Fibroblast of lung (primary cell): Measurements from ENCODE around the gene OCA2. TPM values are rescaled to one million over a fixed set of nuclear protein-coding genes. Genes with fewer than 3 reads are reported as not detected.

Experiments
- DNase-seq, 2 donors: peaks; one replicate each; pipeline versions ENCODE4 v3.0.0 to v3.0.0-alpha.2; 2010; ENCODE audit warnings: low read depth in 2 of 2
- H2AFZ ChIP-seq: 2 replicates; pipeline ENCODE4 v1.5.1; 2012; ENCODE audit warnings: low read length, control low read depth, inconsistent platforms
- H3K27ac ChIP-seq: 2 replicates; pipeline ENCODE4 v1.5.1; 2011; ENCODE audit warnings: low read length, control low read depth; ENCODE audit not compliant: insufficient read depth
- H3K27me3 ChIP-seq: 2 replicates; pipeline ENCODE4 v1.5.1; 2011; ENCODE audit warnings: mild to moderate bottlenecking, low read length; ENCODE audit not compliant: control insufficient read depth, insufficient read depth
- H3K36me3 ChIP-seq: 2 replicates; pipeline ENCODE4 v1.5.1; 2011; ENCODE audit warnings: low read length; ENCODE audit not compliant: control insufficient read depth, insufficient read depth
- H3K4me1 ChIP-seq: 2 replicates; pipeline ENCODE4 v1.5.1; 2011; ENCODE audit warnings: low read length; ENCODE audit not compliant: control insufficient read depth, insufficient read depth; ENCODE audit errors: extremely low read depth
- H3K4me2 ChIP-seq: 2 replicates; pipeline ENCODE4 v1.5.1; 2011; ENCODE audit warnings: low read length, control low read depth; ENCODE audit not compliant: insufficient read depth; ENCODE audit errors: extremely low read depth
- H3K4me3 ChIP-seq, 4 experiments: fragments of 200-600 bp in 1 of 4; sonication (generic) in 1 of 4; replicated peaks in 1 of 4; 2 replicates each; pipeline ENCODE4 v1.5.1; 2011 to 2016; ENCODE audit warnings: low read length in 4 of 4, low read depth in 3 of 4, mild to moderate bottlenecking in 3 of 4, control low read depth in 2 of 4, inconsistent platforms in 1 of 4, mixed read lengths in 1 of 4; ENCODE audit not compliant: insufficient read depth in 1 of 4; ENCODE audit errors: control extremely low read depth in 1 of 4
- H3K79me2 ChIP-seq: 2 replicates; pipeline ENCODE4 v1.5.1; 2012; ENCODE audit warnings: mild to moderate bottlenecking, low read length, inconsistent platforms; ENCODE audit not compliant: control insufficient read depth, insufficient read depth
- H3K9ac ChIP-seq: 2 replicates; pipeline ENCODE4 v1.5.1; 2011; ENCODE audit warnings: mild to moderate bottlenecking, low read length, control low read depth; ENCODE audit not compliant: insufficient read depth
- H3K9me3 ChIP-seq: 2 replicates; pipeline ENCODE4 v1.5.1; 2012; ENCODE audit warnings: low read depth, low read length; ENCODE audit not compliant: control insufficient read depth, insufficient read depth
- H4K20me1 ChIP-seq: 2 replicates; pipeline ENCODE4 v1.5.1; 2011; ENCODE audit warnings: low read length; ENCODE audit not compliant: control insufficient read depth, insufficient read depth; ENCODE audit errors: extremely low read depth
- CTCF ChIP-seq, 2 donors: IDR thresholded peaks in 1 of 2; conservative IDR thresholded peaks in 1 of 2; 1 replicate in 1 of 2; 2 replicates in 1 of 2; pipeline ENCODE4 v1.5.1; 2011 to 2012; ENCODE audit warnings: low read length in 2 of 2, control low read depth in 1 of 2, inconsistent platforms in 1 of 2, low read depth in 1 of 2, mild to moderate bottlenecking in 1 of 2
- EZH2 ChIP-seq: IDR thresholded peaks from 2 replicates; pipeline ENCODE4 v1.5.1; 2012; ENCODE audit warnings: low read length, control low read depth, mild to moderate bottlenecking; ENCODE audit errors: missing control alignments
- polyA plus RNA-seq, 2 donors: library from polyadenylated mRNA; depleted of rRNA in 1 of 2; stranded (reverse) in 1 of 2; unstranded in 1 of 2; fragments of >200 nt; gene quantifications; 2 replicates each; pipeline ENCODE4 v1.2.1, GENCODE V29; 2011 to 2012; ENCODE audit warnings: missing spikeins in 1 of 2
- total RNA-seq: library from RNA; depleted of rRNA; stranded (reverse); fragments of >200 nt; gene quantifications from 2 replicates; pipeline ENCODE4 v1.2.1, GENCODE V29; 2014

OCA2 gene
- total and polyA plus RNA-seq, 2 donors (not counting 1 experiment from before 2014, with no cell fraction given): not detected

- Histone ChIP-seq H3K36me3 (no peaks in the 10 kb centered on the region), H4K20me1 (no peaks in the 10 kb centered on the region), H3K4me2 (no peak overlapping the region), H3K9ac (no peak overlapping the region), H2AFZ (no peak overlapping the region), H3K79me2 (no peaks in the 10 kb centered on the region), H3K4me1 (no peaks in the 10 kb centered on the region), H3K27me3 (no peaks in the 10 kb centered on the region), H3K4me3 (no peak overlapping the region), H3K9me3 (no peaks in the 10 kb centered on the region), H3K27ac (no peak overlapping the region)
- DNase-seq: no peak
- no peak for TF ChIP-seq CTCF (conservative IDR thresholded peaks at IDR 0.05 in 1 of 2, IDR thresholded peaks at IDR 0.05 in 1 of 2; ENCODE audit: low read depth in 1 of 2, low read length in 2 of 2)
- no peak for TF ChIP-seq EZH2
These were observed 19.7 kb downstream of the OCA2 start for GRCh38 chr15:28079313-28079969.

DNA sequence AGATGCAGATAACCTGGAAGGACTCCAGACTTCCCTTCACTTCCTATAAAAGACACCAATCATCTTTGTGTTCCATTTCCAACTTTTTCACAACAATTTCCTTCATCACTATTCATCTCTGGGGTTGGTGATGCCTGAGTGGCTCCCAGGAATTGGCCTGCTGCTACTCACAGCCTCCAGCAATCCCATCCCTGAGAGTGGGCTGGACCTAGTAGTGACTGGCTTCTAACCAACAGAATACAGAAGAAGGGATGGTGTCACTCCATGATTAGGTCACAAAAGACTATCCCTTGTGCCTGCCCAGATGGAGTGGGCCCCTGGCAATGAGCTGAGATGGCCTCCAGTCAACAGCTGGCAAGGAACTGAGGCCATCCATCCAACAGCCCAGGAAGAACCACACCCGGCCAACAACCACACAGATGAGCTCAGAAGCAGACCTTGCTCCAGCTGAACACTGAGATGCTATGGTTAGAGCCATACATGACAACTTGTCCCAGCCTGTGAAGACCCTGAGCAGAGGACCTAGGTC, 20.9 kb downstream of the OCA2 start:
- Histone ChIP-seq H3K79me2 (no peaks in the 10 kb centered on the region), H3K4me3 (no peak overlapping the region), H3K27me3 (no peaks in the 10 kb centered on the region)

DNA sequence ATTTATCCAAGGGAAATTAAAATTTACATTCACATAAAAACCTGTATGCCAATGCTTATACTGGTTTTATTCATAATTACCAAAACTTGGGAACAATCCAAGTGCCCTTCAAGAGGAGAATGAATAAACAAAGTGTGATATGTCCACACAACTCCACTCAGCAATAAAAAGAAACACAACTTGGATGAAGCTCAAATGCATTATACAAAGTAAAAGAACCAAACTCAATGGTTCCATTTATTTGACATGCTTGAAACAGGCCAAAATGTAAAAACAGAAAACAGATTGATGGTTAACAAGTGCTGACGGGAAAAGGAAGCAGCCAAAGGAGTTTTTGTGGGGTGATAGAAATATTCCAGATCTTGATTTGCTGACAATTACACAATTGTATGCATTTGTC, 23.5 kb downstream of the OCA2 start:
- no peaks in the 10 kb centered on the region for H3K27me3 ChIP-seq
- H3K4me3 ChIP-seq: no peak overlapping the region
- no peak for DNase-seq
- no peak overlapping the region for H2AFZ ChIP-seq
- H3K4me1 ChIP-seq: no peaks in the 10 kb centered on the region
- H3K4me2 ChIP-seq: no peak overlapping the region
- no peaks in the 10 kb centered on the region for H3K9me3 ChIP-seq
- TF ChIP-seq EZH2 (no peak), CTCF (conservative IDR thresholded peaks at IDR 0.05 in 1 of 2, IDR thresholded peaks at IDR 0.05 in 1 of 2; ENCODE audit: low read depth in 1 of 2, low read length in 2 of 2) (no peak)
- no peaks in the 10 kb centered on the region for H3K79me2 ChIP-seq
- H3K36me3 ChIP-seq: no peaks in the 10 kb centered on the region
- no peak overlapping the region for H3K9ac ChIP-seq
- no peaks in the 10 kb centered on the region for H4K20me1 ChIP-seq
- no peak overlapping the region for H3K27ac ChIP-seq

More for the DNA sequence above, 20.9 kb downstream of the OCA2 start:
- H3K4me2 ChIP-seq: no peak overlapping the region
- DNase-seq: no peak
- H4K20me1 ChIP-seq: no peaks in the 10 kb centered on the region
- TF ChIP-seq CTCF (conservative IDR thresholded peaks at IDR 0.05 in 1 of 2, IDR thresholded peaks at IDR 0.05 in 1 of 2; ENCODE audit: low read depth in 1 of 2, low read length in 2 of 2) (no peak), EZH2 (no peak)
- no peaks in the 10 kb centered on the region for H3K4me1 ChIP-seq
- H3K27ac ChIP-seq: no peak overlapping the region
- no peaks in the 10 kb centered on the region for H3K9me3 ChIP-seq
- no peak overlapping the region for H3K9ac ChIP-seq
- no peak overlapping the region for H2AFZ ChIP-seq
- no peaks in the 10 kb centered on the region for H3K36me3 ChIP-seq
